Neural cell (in vitro differentiated cells): ENCODE results near the gene OBP2A. TPM values are rescaled to one million over a fixed set of nuclear protein-coding genes. Genes with fewer than 3 reads are reported as not detected.

Experiments
- H2AFZ ChIP-seq: fragments of 200-600, 300-800 bp; sonication (generic), shearing (Covaris generic); 2 replicates; pipeline ENCODE4 v1.6.0; 2014; ENCODE audit warnings: low read depth, mild to moderate bottlenecking, antibody characterized with exemption, low read length, moderate library complexity
- H3F3A ChIP-seq: fragments of 200-600 bp; shearing (Covaris generic); 2 replicates; pipeline ENCODE4 v1.6.1; 2016; ENCODE audit warnings: mild to moderate bottlenecking, moderate library complexity, mixed read lengths, antibody characterized with exemption, low read length; ENCODE audit not compliant: insufficient read depth, poor library complexity, severe bottlenecking
- H3K27ac ChIP-seq: fragments of 200-600, 300-800 bp; sonication (generic), shearing (Covaris generic); 2 replicates; pipeline ENCODE4 v1.5.1; 2014; ENCODE audit warnings: mild to moderate bottlenecking, low read length, moderate library complexity
- H3K27me3 ChIP-seq: fragments of 300-800, 200-600 bp; sonication (generic), shearing (Covaris generic); 2 replicates; pipeline ENCODE4 v1.6.0; 2014; ENCODE audit warnings: mild to moderate bottlenecking, low read depth, low read length, moderate library complexity; ENCODE audit not compliant: insufficient read depth
- H3K36me3 ChIP-seq: fragments of 300-800, 200-600 bp; sonication (generic), shearing (Covaris generic); 2 replicates; pipeline ENCODE4 v1.5.1; 2014; ENCODE audit warnings: mild to moderate bottlenecking, antibody characterized with exemption, low read length, moderate library complexity; ENCODE audit not compliant: insufficient read depth
- H3K4me2 ChIP-seq: fragments of 300-800, 200-600 bp; sonication (generic), shearing (Covaris generic); 2 replicates; pipeline ENCODE4 v1.6.0; 2014; ENCODE audit warnings: mild to moderate bottlenecking, low read length
- H3K4me3 ChIP-seq: fragments of 300-800, 200-600 bp; sonication (generic), shearing (Covaris generic); 2 replicates; pipeline ENCODE4 v1.5.1; 2014; ENCODE audit warnings: mild to moderate bottlenecking, low read length, moderate library complexity
- H3K79me2 ChIP-seq: fragments of 200-600 bp; shearing (Covaris generic); replicated peaks from 2 replicates; pipeline ENCODE4 v1.6.0; 2014; ENCODE audit warnings: mild to moderate bottlenecking, low read length, moderate library complexity; ENCODE audit not compliant: insufficient read depth
- H3K9ac ChIP-seq: fragments of 300-800, 200-600 bp; sonication (generic), shearing (Covaris generic); 2 replicates; pipeline ENCODE4 v1.6.1; 2016; ENCODE audit warnings: mild to moderate bottlenecking, low read length, mixed read lengths
- H3K9me2 ChIP-seq: fragments of 200-600 bp; shearing (Covaris generic); 2 replicates; pipeline ENCODE4 v1.6.1; 2016; ENCODE audit warnings: mild to moderate bottlenecking, low read length, mixed read lengths; ENCODE audit not compliant: insufficient read depth
- H3K9me3 ChIP-seq: fragments of 200-600, 300-800 bp; sonication (generic), shearing (Covaris generic); 2 replicates; pipeline ENCODE4 v1.6.1; 2016; ENCODE audit warnings: mild to moderate bottlenecking, mixed run types, low read length, moderate library complexity, mixed read lengths
- H4K20me1 ChIP-seq: fragments of 200-600 bp; shearing (Covaris generic); 2 replicates; pipeline ENCODE4 v1.6.1; 2016; ENCODE audit warnings: mild to moderate bottlenecking, mixed run types; ENCODE audit not compliant: insufficient read depth
- CTCF ChIP-seq: fragments of 450-650 bp; IDR thresholded peaks from 2 replicates; pipeline ENCODE4 v1.5.1; 2014; ENCODE audit warnings: antibody characterized with exemption, mild to moderate bottlenecking, moderate library complexity; ENCODE audit not compliant: poor library complexity, severe bottlenecking
- EP300 ChIP-seq: fragments of 450-650 bp; conservative IDR thresholded peaks from 2 replicates; pipeline ENCODE4 v1.6.1; 2014; ENCODE audit warnings: antibody characterized with exemption, mild to moderate bottlenecking, moderate library complexity; ENCODE audit not compliant: poor library complexity, severe bottlenecking
- EZH2 ChIP-seq: fragments of 200-600, 300-800 bp; shearing (Covaris generic), sonication (generic); IDR thresholded peaks from 2 replicates; pipeline ENCODE4 v1.6.1; 2014; ENCODE audit warnings: antibody characterized with exemption, low read length, borderline replicate concordance, mild to moderate bottlenecking; ENCODE audit not compliant: insufficient read depth, poor library complexity, severe bottlenecking
- MXI1 ChIP-seq: fragments of 450-650 bp; conservative IDR thresholded peaks from 2 replicates; pipeline ENCODE4 v1.6.1; 2014; ENCODE audit warnings: antibody characterized with exemption, mild to moderate bottlenecking; ENCODE audit not compliant: poor library complexity, severe bottlenecking
- POLR2AphosphoS5 ChIP-seq: IDR thresholded peaks from 2 replicates; pipeline ENCODE4 v1.6.1; 2012
- RAD21 ChIP-seq: fragments of 450-650 bp; conservative IDR thresholded peaks from 2 replicates; pipeline ENCODE4 v1.6.1; 2014; ENCODE audit warnings: antibody characterized with exemption, mild to moderate bottlenecking, moderate library complexity
- SMC3 ChIP-seq: fragments of 450-650 bp; conservative IDR thresholded peaks from 2 replicates; pipeline ENCODE4 v1.6.1; 2014; ENCODE audit warnings: antibody characterized with exemption, mild to moderate bottlenecking, moderate library complexity; ENCODE audit not compliant: poor library complexity
- TAF1 ChIP-seq: IDR thresholded peaks from 2 replicates; pipeline ENCODE4 v1.6.1; 2012; ENCODE audit warnings: low read depth
- polyA plus RNA-seq: library from polyadenylated mRNA; depleted of rRNA; stranded (reverse); fragments of >200 nt; gene quantifications from 2 replicates; pipeline ENCODE4 v1.2.3, GENCODE V29; 2014
- TF ChIP-seq, protein P1 (sequence below): IDR thresholded peaks from 2 replicates; pipeline ENCODE4 v1.6.1; 2012; ENCODE audit warnings: borderline replicate concordance

Gene OBP2A
- polyA plus RNA-seq, 1 donor from 2014 or later, result not detected

DNA sequence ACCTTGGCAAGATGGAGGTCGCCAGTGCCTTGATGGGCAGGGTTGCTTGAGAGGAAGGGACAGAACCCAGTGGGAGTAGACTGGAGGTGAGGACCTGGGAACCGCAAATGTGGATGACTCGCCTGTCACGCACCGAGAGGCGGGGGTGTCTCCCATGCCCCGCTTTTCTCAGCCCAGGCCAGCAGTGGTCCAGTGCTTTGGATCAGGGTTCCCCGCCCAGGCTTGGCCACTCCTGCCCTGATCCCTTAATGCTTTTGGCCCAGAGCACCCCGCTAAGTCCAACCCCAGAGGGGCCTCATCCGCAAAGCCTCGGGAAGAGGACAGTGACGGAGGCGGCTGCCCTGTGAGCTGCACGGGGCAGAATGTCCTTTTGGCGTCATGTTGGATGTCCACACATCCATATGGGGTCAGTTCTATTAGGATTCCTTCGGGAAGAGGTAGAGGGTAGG is 43.0 kb upstream of the OBP2A start:
- Histone ChIP-seq H3K9ac (no peak overlapping the region), H3K27ac (no peak overlapping the region), H3K79me2 (peaks cover 12% of the 10 kb centered on the region), H2AFZ (no peak overlapping the region), H3K27me3 (no peaks in the 10 kb centered on the region), H3F3A (no peaks in the 10 kb centered on the region), H3K9me2 (no peaks in the 10 kb centered on the region), H3K4me3 (no peak overlapping the region), H3K36me3 (no peaks in the 10 kb centered on the region), H4K20me1 (no peaks in the 10 kb centered on the region), H3K9me3 (no peaks in the 10 kb centered on the region), H3K4me2 (no peak overlapping the region)
- TF ChIP-seq EZH2, result no peak

- no peak overlapping the region for H2AFZ ChIP-seq
- H3K9me2 ChIP-seq, result no peaks in the 10 kb centered on the region
- H3K36me3 ChIP-seq, result no peaks in the 10 kb centered on the region
- H3K9me3 ChIP-seq, result no peaks in the 10 kb centered on the region
- H4K20me1 ChIP-seq, result no peaks in the 10 kb centered on the region
- peaks cover 12% of the 10 kb centered on the region for H3K79me2 ChIP-seq
- H3K27me3 ChIP-seq, result no peaks in the 10 kb centered on the region
- no peak overlapping the region for H3K27ac ChIP-seq
- no peaks in the 10 kb centered on the region for H3F3A ChIP-seq
- H3K9ac ChIP-seq, result no peak overlapping the region
- no peak overlapping the region for H3K4me3 ChIP-seq
- TF ChIP-seq EZH2, result no peak
- TF ChIP-seq CTCF, result no peak
- no peak for TF ChIP-seq RAD21
- TF ChIP-seq MXI1, result no peak
- no peak for TF ChIP-seq SMC3
- TF ChIP-seq POLR2AphosphoS5, result no peak
- TF ChIP-seq, protein P1, sequence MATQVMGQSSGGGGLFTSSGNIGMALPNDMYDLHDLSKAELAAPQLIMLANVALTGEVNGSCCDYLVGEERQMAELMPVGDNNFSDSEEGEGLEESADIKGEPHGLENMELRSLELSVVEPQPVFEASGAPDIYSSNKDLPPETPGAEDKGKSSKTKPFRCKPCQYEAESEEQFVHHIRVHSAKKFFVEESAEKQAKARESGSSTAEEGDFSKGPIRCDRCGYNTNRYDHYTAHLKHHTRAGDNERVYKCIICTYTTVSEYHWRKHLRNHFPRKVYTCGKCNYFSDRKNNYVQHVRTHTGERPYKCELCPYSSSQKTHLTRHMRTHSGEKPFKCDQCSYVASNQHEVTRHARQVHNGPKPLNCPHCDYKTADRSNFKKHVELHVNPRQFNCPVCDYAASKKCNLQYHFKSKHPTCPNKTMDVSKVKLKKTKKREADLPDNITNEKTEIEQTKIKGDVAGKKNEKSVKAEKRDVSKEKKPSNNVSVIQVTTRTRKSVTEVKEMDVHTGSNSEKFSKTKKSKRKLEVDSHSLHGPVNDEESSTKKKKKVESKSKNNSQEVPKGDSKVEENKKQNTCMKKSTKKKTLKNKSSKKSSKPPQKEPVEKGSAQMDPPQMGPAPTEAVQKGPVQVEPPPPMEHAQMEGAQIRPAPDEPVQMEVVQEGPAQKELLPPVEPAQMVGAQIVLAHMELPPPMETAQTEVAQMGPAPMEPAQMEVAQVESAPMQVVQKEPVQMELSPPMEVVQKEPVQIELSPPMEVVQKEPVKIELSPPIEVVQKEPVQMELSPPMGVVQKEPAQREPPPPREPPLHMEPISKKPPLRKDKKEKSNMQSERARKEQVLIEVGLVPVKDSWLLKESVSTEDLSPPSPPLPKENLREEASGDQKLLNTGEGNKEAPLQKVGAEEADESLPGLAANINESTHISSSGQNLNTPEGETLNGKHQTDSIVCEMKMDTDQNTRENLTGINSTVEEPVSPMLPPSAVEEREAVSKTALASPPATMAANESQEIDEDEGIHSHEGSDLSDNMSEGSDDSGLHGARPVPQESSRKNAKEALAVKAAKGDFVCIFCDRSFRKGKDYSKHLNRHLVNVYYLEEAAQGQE, result no peak
- no peak for TF ChIP-seq EP300
- TF ChIP-seq TAF1, result no peak
- no peak overlapping the region for H3K4me2 ChIP-seq
Observed at GRCh38 chr9:135503371-135504261, 42.3 kb upstream of the OBP2A start.
